ENCODE data around the gene KATNB1.
"Not testable (repeated sequence)": the region's sequence is repeated elsewhere in the genome, so short reads cannot be mapped to it uniquely, and the experiment has no call there.

KATNB1 gene

DNA sequence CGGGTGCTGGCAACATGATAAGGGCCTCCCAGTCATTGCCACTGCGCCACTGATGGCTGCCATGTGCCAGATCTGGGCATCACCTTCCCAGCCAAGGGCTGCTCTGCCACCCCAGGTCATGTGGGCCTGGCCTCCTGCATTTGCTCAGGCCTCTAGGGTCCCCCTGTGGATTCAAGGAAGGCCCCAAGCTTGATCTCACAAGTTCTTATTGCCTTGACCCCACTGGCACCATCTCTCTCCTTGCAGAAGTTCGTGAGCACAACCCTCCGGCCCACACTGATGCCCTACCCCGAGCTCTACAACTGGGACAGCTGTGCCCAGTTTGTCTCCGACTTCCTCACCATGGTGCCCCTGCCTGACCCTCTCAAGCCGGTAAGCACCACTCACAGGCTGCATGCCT lies 35.7 kb upstream of the KATNB1 start:
- no peak overlapping the region for H3K27ac ChIP-seq
- DNase-seq (ENCODE audit: low read depth, low spot score): no peak

- no peak for DNase-seq (ENCODE audit: low read depth, low spot score)
- no peak overlapping the region for H3K27ac ChIP-seq
Measured at GRCh38 chr16:57700781-57701551, 34.6 kb upstream of the KATNB1 start.

GRCh38 chr16:57701759-57702371 lies 33.7 kb upstream of the KATNB1 start:
- DNase-seq (ENCODE audit: low read depth, low spot score): no peak

DNA sequence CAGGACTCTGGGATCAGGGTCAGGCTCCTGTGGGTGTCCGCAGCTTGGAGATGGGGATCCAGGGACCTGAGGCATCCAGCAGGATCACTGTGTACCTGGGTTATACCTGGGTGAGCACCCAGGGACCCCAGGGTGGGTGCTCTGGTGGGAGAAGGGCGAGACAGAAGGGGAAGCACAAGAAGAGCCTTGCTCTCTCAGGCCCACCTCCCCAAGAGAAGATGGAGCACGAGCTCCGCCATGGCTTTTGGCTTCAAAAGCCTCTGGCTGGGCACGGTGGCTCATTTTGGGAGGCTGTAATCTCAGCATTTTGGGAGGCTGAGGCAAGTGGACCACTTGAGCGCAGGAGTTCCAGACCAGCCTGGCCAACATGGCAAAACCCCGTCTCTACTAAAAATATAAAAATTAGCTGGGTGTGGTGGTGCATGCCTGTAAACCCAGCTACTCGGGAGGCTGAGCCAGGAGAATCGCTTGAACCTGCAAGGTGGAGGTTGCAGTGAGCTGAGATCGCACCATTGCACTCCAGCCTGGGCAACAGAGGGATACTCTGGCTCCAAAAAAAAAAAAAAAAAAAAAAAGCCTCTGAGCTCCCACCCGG lies 32.1 kb upstream of the KATNB1 start:
- H3K27ac ChIP-seq: no peak overlapping the region
- DNase-seq (ENCODE audit: low read depth, low spot score): no peak

More at GRCh38 chr16:57701759-57702371, 33.7 kb upstream of the KATNB1 start:
- no peak overlapping the region for H3K27ac ChIP-seq

DNA sequence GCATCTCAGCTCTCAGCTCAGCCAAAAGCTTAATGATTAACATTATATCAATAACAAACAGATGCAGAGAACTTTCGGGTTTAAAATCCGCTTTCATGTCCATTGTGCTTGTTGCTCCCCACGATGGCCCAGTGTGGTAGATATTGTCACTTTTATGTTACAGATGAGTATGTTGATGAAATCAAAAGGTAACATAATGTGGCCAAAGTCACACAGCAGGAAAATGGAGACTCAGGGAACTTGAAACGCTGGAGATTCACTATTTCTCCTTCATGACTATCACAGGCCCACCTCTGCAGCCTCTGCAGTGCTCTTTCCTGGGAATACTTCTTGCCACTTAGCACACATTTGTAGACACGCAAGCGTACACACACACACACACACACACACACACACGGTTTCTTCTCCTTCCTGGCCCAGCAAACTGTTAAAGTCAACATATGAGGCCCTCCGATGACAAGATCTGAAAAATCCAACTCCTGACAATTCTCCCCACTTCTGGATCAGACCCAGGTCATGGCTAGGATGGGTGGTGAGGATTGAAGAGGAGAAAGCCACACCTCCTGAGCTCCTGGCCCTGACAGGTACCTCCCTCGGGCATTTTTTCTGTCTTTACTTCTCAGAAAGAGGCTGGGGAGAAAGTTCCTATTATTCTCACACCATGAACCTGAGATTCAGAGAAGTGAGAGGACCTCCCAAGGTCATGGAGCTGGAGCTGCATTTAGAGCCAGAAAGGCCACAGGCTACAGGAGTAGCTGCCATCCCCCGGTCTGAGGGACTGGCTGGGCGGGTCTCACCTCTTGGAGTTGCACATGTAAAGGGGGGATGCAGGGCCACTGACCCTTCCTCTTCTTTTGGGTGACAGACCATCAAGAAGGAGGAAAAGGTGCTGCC lies 31.3 kb upstream of the KATNB1 start:
- no peak overlapping the region for H3K27ac ChIP-seq
- DNase-seq (ENCODE audit: low read depth, low spot score): no peak

GRCh38 chr16:57704905-57705852 lies 30.4 kb upstream of the KATNB1 start:
- H3K27ac ChIP-seq: no peak overlapping the region
- DNase-seq (ENCODE audit: low read depth, low spot score): no peak

DNA sequence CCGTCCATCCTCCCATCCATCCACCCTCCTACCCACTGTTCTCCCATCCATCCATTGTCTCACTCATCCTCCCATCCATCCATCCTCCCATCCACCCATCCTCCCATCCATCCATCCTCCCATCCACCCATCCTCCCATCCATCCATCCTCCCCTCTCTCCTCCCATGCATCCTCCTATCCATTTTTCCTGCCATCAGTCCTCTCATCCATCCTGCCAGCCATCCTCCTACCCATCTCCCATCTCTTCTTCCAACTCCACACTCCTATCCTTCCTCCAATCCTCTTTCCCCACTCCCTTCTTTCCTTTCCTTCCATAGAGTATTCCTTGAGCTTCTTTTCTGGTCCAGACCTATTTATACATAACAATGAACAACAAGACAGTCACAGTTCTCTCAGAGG lies 28.9 kb upstream of the KATNB1 start:
- DNase-seq (ENCODE audit: low read depth, low spot score): no peak
- H3K27ac ChIP-seq: no peak overlapping the region

- DNase-seq (ENCODE audit: low read depth, low spot score): no peak
- no peak overlapping the region for H3K27ac ChIP-seq
Measured at GRCh38 chr16:57707331-57707730, 28.2 kb upstream of the KATNB1 start.

GRCh38 chr16:57708168-57708567 lies 27.4 kb upstream of the KATNB1 start:
- H3K27ac ChIP-seq: no peak overlapping the region
- DNase-seq (ENCODE audit: low read depth, low spot score): no peak

DNA sequence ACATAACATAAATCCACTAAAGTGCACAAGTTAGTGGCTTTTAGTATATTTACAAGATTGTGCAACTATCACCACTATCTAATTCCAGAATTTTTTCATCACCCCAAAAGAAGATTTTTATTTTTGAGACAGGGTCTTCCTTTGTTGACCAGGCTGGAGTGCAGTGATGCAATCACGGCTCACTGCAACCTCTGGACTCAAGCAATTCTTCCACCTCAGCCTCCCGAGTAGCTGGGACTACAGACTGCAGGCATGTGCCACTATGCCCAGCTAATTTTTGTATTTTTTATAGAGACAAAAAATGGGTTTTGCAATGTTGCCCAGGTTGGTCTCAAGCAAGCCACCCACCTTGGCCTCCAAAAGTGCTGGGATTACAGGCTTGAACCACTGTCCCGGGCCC lies 25.9 kb upstream of the KATNB1 start:
- H3K27ac ChIP-seq: no peak overlapping the region
- DNase-seq (ENCODE audit: low read depth, low spot score): no peak

DNA sequence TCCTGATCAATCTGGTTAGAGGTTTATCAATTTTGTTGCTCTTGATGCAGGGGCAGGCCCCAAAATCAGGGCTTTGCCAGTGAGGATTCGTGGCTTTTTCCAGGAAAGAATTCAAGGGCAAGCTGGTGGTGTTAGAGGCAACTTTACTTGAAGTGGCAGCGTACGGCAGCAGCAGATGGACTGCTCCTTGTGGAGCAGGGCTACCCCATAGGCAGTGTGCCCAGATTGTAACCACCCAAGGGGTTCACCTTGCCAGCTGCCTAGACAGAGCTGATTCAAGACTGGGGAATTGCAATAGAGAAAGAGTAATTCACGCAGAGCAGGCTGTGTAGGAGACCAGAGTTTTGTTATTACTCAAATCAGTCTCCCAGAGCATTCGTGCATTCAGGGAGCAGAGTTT lies 24.2 kb upstream of the KATNB1 start:
- no peak for DNase-seq (ENCODE audit: low read depth, low spot score)
- H3K27ac ChIP-seq: no peak overlapping the region

- H3K27ac ChIP-seq: no peak overlapping the region
Measured at GRCh38 chr16:57711993-57712392, 23.6 kb upstream of the KATNB1 start.

DNA sequence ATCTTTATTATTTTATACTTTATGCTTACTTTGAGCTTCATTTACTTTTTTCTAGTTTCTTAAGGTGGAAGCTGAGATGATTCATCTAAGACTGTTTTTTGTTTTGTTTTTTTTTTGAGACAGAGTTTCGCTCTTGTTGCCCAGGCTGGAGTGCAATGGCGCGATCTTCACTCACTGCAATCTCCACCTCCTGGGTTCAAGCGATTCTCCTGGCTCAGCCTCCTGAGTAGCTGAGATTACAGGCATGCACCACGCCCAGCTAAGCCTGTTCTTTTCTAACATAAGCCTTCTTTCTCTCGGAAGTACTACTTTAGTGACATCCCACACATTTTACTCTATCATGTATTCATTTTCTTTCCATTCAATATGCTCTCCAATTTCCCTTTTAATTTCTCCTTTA lies 23.0 kb upstream of the KATNB1 start:
- not testable (repeated sequence) for DNase-seq (ENCODE audit: low read depth, low spot score)

More at GRCh38 chr16:57711993-57712392, 23.6 kb upstream of the KATNB1 start:
- no peak for DNase-seq (ENCODE audit: low read depth, low spot score)

DNA sequence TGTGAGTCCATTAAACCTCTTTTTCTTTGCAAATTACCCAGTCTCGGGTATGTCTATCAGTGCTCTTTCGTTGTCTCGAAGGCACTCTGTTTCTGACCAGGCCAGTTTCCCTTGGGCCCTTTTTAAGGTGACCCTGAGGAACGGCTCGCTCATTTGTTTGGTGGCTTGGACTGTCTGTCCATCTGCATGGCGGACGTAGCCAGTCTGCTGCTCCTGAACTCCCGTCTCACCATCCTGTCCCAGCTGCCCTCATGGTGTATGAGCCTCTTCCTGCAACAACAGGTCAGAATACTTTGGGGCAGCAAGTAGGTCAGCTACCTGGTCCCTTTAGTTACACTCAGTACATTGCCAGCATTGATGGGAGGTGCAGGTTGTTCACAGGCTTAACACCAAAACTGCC lies 22.0 kb upstream of the KATNB1 start:
- H3K27ac ChIP-seq: no peak overlapping the region
- DNase-seq (ENCODE audit: low read depth, low spot score): no peak

More for the DNA sequence above, 23.0 kb upstream of the KATNB1 start:
- not testable (repeated sequence) for H3K27ac ChIP-seq

DNA sequence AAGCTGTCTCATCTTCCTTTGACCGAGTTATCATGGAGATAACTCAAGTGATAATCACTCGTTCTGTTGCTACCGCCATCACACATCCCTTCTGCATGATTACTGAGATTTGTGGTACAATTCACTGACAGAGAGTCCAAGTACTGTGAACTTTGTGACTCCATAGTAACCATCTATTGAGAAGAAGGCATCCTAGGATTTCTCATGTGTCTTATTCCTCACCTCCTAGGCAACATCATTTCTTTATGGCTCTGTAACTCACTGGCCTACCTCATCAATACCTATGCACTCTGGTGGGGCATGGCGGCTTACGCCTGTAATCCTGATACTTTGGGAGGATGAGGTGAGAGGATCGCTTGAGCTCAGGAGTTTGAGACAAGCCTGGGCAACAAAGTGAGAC lies 21.5 kb upstream of the KATNB1 start:
- no peak overlapping the region for H3K27ac ChIP-seq
- no peak for DNase-seq (ENCODE audit: low read depth, low spot score)

DNA sequence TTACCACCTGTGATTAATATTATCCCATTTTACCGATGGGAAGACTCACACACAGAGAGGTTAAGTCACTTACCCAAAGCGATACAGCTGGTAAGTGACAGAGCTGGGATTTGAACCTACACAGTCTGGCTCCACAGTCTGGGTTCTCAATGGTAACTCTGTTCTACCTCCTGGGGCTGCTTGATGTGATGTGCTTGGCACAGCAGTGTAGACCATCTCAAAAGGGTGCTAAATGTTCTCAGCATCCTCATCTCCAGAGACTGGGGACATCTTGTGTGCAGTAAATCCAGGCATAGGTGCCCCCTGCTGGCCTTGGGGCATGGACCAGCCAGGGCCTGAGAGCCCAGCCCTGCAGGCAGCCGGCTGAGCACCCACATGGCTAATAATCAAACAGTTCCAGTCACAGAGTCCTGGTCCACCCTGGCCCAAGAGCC lies 15.4 kb upstream of the KATNB1 start:
- DNase-seq (ENCODE audit: low read depth, low spot score): no peak
- no peak overlapping the region for H3K27ac ChIP-seq

DNA sequence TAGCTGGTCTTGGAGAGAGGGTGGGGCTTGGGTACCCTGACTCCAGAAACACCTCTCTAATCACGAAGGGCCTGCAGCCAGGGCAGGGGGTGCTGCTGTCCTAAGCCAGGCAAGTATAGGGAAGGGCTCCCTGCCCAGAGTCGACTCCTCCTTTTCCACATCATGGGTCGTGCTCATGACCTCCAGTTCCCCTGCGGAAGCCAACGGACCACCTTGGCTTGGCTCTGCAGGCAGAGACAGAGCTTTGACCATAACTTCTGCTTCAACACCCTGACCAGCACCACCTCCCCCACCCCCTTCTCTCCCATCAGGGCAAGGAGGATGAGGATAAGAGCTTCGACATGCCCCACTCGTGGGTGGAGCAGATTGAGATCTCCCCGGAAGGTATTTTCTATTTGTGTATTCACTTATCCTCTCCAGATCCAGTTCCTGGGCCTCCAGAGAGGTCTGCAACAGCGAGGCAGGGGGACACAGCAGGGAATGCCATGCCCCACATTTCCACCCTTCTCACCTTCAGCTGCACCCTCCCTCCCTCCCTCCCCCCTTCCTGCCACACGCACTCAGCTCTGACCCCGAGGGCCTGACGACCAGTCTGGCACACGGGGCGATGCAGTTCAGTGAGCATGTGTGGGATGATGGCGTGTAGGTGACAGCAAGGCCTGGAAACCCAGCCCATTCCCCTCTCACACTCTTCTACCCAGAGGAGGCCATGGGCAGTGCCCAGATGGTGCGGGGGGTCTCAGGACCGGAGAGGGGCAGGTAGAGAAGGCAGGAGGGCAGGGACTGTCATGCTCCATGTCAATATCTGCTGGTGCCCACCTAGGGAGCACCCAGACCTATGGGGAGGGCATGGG lies 14.0 kb upstream of the KATNB1 start:
- DNase-seq (ENCODE audit: low read depth, low spot score): no peak
- H3K27ac ChIP-seq: no peak overlapping the region

DNA sequence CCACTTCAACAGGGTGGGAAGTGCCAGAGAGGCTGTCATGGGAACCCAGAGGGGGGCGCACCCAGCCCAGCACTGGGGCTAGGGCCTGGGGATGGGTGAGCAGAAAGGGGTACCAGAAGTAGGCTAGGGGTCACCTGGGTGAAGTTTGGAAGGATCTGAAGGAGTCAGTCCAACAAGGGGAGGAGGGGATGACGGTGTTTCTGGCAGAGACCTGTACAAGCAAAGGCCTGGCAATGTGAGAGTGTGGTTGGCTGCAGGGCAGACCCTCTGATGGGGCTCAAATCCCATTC lies 13.4 kb upstream of the KATNB1 start:
- no peak overlapping the region for H3K27ac ChIP-seq
- DNase-seq (ENCODE audit: low read depth, low spot score): no peak

GRCh38 chr16:57722651-57723050 lies 12.9 kb upstream of the KATNB1 start:
- no peak for DNase-seq (ENCODE audit: low read depth, low spot score)
- H3K27ac ChIP-seq: no peak overlapping the region
